Mucosa of gallbladder (tissue), 1 donor: ENCODE results near the gene PAX7. TPM values are rescaled to one million over a fixed set of nuclear protein-coding genes. Genes with fewer than 3 reads are reported as not detected.

Experiments used
- DNase-seq: peaks from one replicate; pipeline ENCODE4 v3.0.0-alpha.2; 2020; ENCODE audit warnings: low spot score
- total RNA-seq: library from RNA; stranded (reverse); gene quantifications from one replicate; pipeline ENCODE4 v1.2.1, GENCODE V29; 2021
- donor health status: DM: no; HTN: no; CAD: no.

PAX7 gene
- total RNA-seq, 1 donor from 2014 or later, result not detected

GRCh38 chr1:18795002-18795689 lies 164.5 kb downstream of the PAX7 start:
- no peak for DNase-seq

- no peak for DNase-seq
Observed at GRCh38 chr1:18796950-18797349, 166.3 kb downstream of the PAX7 start.

Other genes starting within 250 kb of the PAX7 start
- 9.6 TPM for gene KLHDC7A, start 149.9 kb upstream of the PAX7 start, total RNA-seq
- not detected for gene TAS1R2, start 228.8 kb downstream of the PAX7 start, total RNA-seq